ENCODE results near the gene PHGDH.

Gene PHGDH

DNA sequence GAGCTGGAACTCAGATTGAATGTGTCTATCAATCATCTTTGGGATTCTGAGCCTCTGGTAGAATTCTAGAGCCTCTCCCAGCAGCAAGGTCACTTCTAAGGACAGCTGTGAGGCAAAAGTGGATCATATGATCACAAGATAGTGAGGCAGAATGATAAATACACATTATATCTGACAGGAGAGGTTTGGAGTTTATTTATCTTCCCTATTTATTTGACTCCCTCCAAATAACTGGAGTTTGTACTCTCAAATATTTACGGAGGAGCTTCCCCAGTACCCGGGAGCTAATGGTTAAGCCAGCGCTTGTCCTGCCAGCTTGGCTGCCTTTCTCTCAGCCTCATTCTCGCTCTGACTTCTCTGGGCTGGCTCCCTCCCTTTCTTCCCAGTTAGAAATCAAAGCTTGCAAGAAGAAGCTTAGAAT, 54.6 kb downstream of the PHGDH start:
- H3K36me3 ChIP-seq (ENCODE audit: insufficient read depth, low read length): no peaks in the 10 kb centered on the region
- H3K4me3 ChIP-seq (ENCODE audit: low read depth, low read length, poor library complexity, severe bottlenecking): no peak overlapping the region
- no peaks in the 10 kb centered on the region for H3K4me1 ChIP-seq (ENCODE audit: insufficient read depth, low read length, severe bottlenecking)
- H3K9me2 ChIP-seq (ENCODE audit: low read depth, low read length): no peaks in the 10 kb centered on the region
- H3K4me2 ChIP-seq (ENCODE audit: low read length): no peak overlapping the region
- no peak overlapping the region for H3K27ac ChIP-seq (ENCODE audit: low read depth, low read length, poor library complexity, severe bottlenecking)
- no peak overlapping the region for H3K9ac ChIP-seq (ENCODE audit: low read length)
- no peaks in the 10 kb centered on the region for H3F3A ChIP-seq (ENCODE audit: insufficient read depth, low read length)
- H3K79me2 ChIP-seq (ENCODE audit: insufficient read depth, low read length): no peaks in the 10 kb centered on the region
- no peak overlapping the region for H2AFZ ChIP-seq (ENCODE audit: low read length)
- H4K20me1 ChIP-seq (ENCODE audit: insufficient read depth, low read length): no peaks in the 10 kb centered on the region
- no peaks in the 10 kb centered on the region for H3K9me3 ChIP-seq (ENCODE audit: low read length)
- TF ChIP-seq EZH2 (IDR thresholded peaks at IDR 0.05; ENCODE audit: borderline replicate concordance, low read length): no peak
- TF ChIP-seq, protein P1, sequence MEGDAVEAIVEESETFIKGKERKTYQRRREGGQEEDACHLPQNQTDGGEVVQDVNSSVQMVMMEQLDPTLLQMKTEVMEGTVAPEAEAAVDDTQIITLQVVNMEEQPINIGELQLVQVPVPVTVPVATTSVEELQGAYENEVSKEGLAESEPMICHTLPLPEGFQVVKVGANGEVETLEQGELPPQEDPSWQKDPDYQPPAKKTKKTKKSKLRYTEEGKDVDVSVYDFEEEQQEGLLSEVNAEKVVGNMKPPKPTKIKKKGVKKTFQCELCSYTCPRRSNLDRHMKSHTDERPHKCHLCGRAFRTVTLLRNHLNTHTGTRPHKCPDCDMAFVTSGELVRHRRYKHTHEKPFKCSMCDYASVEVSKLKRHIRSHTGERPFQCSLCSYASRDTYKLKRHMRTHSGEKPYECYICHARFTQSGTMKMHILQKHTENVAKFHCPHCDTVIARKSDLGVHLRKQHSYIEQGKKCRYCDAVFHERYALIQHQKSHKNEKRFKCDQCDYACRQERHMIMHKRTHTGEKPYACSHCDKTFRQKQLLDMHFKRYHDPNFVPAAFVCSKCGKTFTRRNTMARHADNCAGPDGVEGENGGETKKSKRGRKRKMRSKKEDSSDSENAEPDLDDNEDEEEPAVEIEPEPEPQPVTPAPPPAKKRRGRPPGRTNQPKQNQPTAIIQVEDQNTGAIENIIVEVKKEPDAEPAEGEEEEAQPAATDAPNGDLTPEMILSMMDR (IDR thresholded peaks at IDR 0.05; ENCODE audit: low read length): no peak
- H3K27me3 ChIP-seq (ENCODE audit: insufficient read depth, low read length): no peaks in the 10 kb centered on the region

DNA sequence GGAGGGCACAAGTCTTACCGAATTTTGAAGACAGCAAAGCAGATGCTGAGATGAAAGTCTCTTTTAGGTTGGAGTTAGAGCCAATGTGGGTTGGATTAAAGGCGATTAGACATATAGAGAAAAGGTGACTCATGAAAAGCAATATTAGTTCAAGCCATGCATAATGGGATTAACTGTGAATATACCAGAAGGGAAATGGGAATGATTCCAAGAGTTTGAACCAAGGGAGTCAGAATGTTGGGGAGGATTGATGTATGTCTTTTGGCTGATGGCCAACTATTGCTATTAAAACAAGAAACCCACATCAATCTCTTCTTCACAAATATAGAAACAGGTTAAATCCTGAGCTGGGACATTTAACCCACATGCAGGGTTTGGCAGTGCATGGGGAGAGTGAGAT, 55.8 kb downstream of the PHGDH start:
- Histone ChIP-seq H3K36me3 (ENCODE audit: insufficient read depth, low read length) (no peaks in the 10 kb centered on the region), H3K4me1 (ENCODE audit: insufficient read depth, low read length, severe bottlenecking) (no peaks in the 10 kb centered on the region), H4K20me1 (ENCODE audit: insufficient read depth, low read length) (no peaks in the 10 kb centered on the region), H3K27me3 (ENCODE audit: insufficient read depth, low read length) (no peaks in the 10 kb centered on the region), H3K27ac (ENCODE audit: low read depth, low read length, poor library complexity, severe bottlenecking) (no peak overlapping the region), H3F3A (ENCODE audit: insufficient read depth, low read length) (no peaks in the 10 kb centered on the region), H3K4me3 (ENCODE audit: low read depth, low read length, poor library complexity, severe bottlenecking) (no peak overlapping the region), H3K9me3 (ENCODE audit: low read length) (no peaks in the 10 kb centered on the region), H3K79me2 (ENCODE audit: insufficient read depth, low read length) (no peaks in the 10 kb centered on the region), H3K9ac (ENCODE audit: low read length) (no peak overlapping the region), H3K9me2 (ENCODE audit: low read depth, low read length) (no peaks in the 10 kb centered on the region), H3K4me2 (ENCODE audit: low read length) (no peak overlapping the region), H2AFZ (ENCODE audit: low read length) (no peak overlapping the region)
- no peak for TF ChIP-seq EZH2 (IDR thresholded peaks at IDR 0.05; ENCODE audit: borderline replicate concordance, low read length)
- TF ChIP-seq, protein P1 (IDR thresholded peaks at IDR 0.05; ENCODE audit: low read length): no peak

DNA sequence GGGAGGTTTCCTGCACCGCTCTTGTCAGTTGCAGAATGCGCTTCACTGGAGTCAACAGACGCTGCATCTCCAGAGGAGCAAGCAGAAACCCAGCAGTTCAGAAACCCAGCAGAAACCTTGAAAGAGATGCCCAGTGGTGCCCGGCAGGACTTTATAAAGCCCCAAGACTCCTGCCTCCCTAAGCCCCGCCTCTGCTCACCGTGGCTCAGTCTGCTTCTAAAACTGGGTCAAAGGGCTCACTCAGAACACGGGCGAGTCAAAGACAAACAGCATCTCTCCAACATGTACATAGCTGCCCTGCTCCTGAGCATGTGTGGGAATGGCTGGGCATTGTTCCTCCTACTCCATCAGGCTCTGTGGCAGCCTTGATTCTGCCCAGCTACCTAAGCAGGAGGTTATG, 57.0 kb downstream of the PHGDH start, which contains the start of gene HMGCS2:
HMGCS2 (minus strand) TSS at position 128 of the 400 bp plus-strand sequence; CDS start at position 67, 61 bp downstream.
- Histone ChIP-seq H3K9me3 (ENCODE audit: low read length) (no peaks in the 10 kb centered on the region), H3K79me2 (ENCODE audit: insufficient read depth, low read length) (no peaks in the 10 kb centered on the region), H3F3A (ENCODE audit: insufficient read depth, low read length) (no peaks in the 10 kb centered on the region), H2AFZ (ENCODE audit: low read length) (no peak within 1 kb of the TSS), H3K4me2 (ENCODE audit: low read length) (no peak within 1 kb of the TSS), H3K4me1 (ENCODE audit: insufficient read depth, low read length, severe bottlenecking) (no peaks in the 10 kb centered on the region), H3K9ac (ENCODE audit: low read length) (no peak within 1 kb of the TSS), H3K36me3 (ENCODE audit: insufficient read depth, low read length) (no peaks in the 10 kb centered on the region), H3K4me3 (ENCODE audit: low read depth, low read length, poor library complexity, severe bottlenecking) (no peak within 1 kb of the TSS), H4K20me1 (ENCODE audit: insufficient read depth, low read length) (no peaks in the 10 kb centered on the region), H3K9me2 (ENCODE audit: low read depth, low read length) (no peaks in the 10 kb centered on the region), H3K27ac (ENCODE audit: low read depth, low read length, poor library complexity, severe bottlenecking) (no peak within 1 kb of the TSS), H3K27me3 (ENCODE audit: insufficient read depth, low read length) (0 out of 2 replicates have a peak, but pooled peaks cover 5% of the 10 kb centered on the region)
- TF ChIP-seq, protein P1 (IDR thresholded peaks at IDR 0.05; ENCODE audit: low read length): no peak

Measured in OCI-LY1 (cell line).